ENCODE measurements around the gene CCDC34. TPM values are rescaled to one million over a fixed set of nuclear protein-coding genes. Genes with fewer than 3 reads are reported as not detected.

The CCDC34 gene
- total RNA-seq, 1 experiment from 2014 or later = 18.7 TPM

GRCh38 chr11:27319072-27319471, 43.9 kb downstream of the CCDC34 start:
- CTCF ChIA-PET = interaction anchor here (2.3 kb wide), 1 partner anchor 23 kb away, joined by 5 read pairs; no protein-coding TSS in a partner anchor

GRCh38 chr11:27317751-27318150, 45.3 kb downstream of the CCDC34 start:
- H3K36me3 ChIP-seq (ENCODE audit: control insufficient read depth in 1 of 2, insufficient read depth in 2 of 2, low read length in 2 of 2) = no peaks in the 10 kb centered on the region
- no peaks in the 10 kb centered on the region for H3K9me2 ChIP-seq (ENCODE audit: insufficient read depth)
- H4K20me1 ChIP-seq (ENCODE audit: insufficient read depth) = no peaks in the 10 kb centered on the region
- H3K79me2 ChIP-seq (ENCODE audit: insufficient read depth, low read length) = no peaks in the 10 kb centered on the region
- no peak overlapping the region for H3K4me3 ChIP-seq (replicated peaks in 1 of 2; ENCODE audit: low read depth in 1 of 2, low read length in 2 of 2)
- peaks cover 15 to 29% of the 10 kb centered on the region in 2 experiments for H3K4me1 ChIP-seq (ENCODE audit: control insufficient read depth in 1 of 2, insufficient read depth in 2 of 2, low read length in 2 of 2)
- no TSS peak for BruUV-seq (replicated peaks)
- peak; percentile 15 for DNase-seq (ENCODE audit: low read depth, low spot score)
- RAD21 ChIA-PET (ENCODE audit: low non-redundant PET in 1 of 2, low total read pairs in 2 of 2, uncharacterized antibody in 2 of 2, unreplicated experiment in 2 of 2) = no interaction called here
- no peaks in the 10 kb centered on the region for H3K9me3 ChIP-seq (ENCODE audit: control insufficient read depth in 1 of 2, insufficient read depth in 1 of 2, low read depth in 1 of 2, low read length in 2 of 2)
- peak overlapping the region; percentile 9; the same call in 1 of the 2 replicates for H3K4me2 ChIP-seq (ENCODE audit: low read length)
- intact Hi-C loops (cut with micrococcal nuclease) = no loop called here
- H3K9ac ChIP-seq (ENCODE audit: low read length) = no peak overlapping the region
- H2AFZ ChIP-seq (ENCODE audit: low read depth, low read length, poor library complexity, severe bottlenecking) = no peak overlapping the region
- H3K27ac ChIP-seq (ENCODE audit: low read depth, low read length) = no peak overlapping the region
- POLR2A ChIA-PET = no interaction called here
- TF ChIP-seq FOSL1 (IDR thresholded peaks at IDR 0.05; ENCODE audit: low read depth) (peak; percentile 34; the same call in 1 of the 2 replicates), JUND (IDR thresholded peaks at IDR 0.05) (0 out of 2 replicates have a peak, but pooled peaks have one; percentile 23), SRF (IDR thresholded peaks at IDR 0.05; ENCODE audit: low read depth) (no peak), MAX (IDR thresholded peaks at IDR 0.05) (peak; percentile 43; the same call in 1 of the 2 replicates), SP1 (IDR thresholded peaks at IDR 0.05; ENCODE audit: low read depth) (0 out of 2 replicates have a peak, but pooled peaks have one; percentile 7)
- H3K27me3 ChIP-seq (ENCODE audit: insufficient read depth, low read length) = no peaks in the 10 kb centered on the region
- CTCF ChIA-PET = no interaction called here
- ATAC-seq = peak; percentile 78

More at GRCh38 chr11:27319072-27319471, 43.9 kb downstream of the CCDC34 start:
- intact Hi-C loops (cut with micrococcal nuclease) = no loop called here
- POLR2A ChIA-PET = no interaction called here
- H3K4me2 ChIP-seq (ENCODE audit: low read length) = peak overlapping the region; percentile 58
- no peaks in the 10 kb centered on the region for H3K9me3 ChIP-seq (ENCODE audit: control insufficient read depth in 1 of 2, insufficient read depth in 1 of 2, low read depth in 1 of 2, low read length in 2 of 2)
- RAD21 ChIA-PET (ENCODE audit: low non-redundant PET in 1 of 2, low total read pairs in 2 of 2, uncharacterized antibody in 2 of 2, unreplicated experiment in 2 of 2) = no interaction called here
- no peaks in the 10 kb centered on the region for H3K36me3 ChIP-seq (ENCODE audit: control insufficient read depth in 1 of 2, insufficient read depth in 2 of 2, low read length in 2 of 2)
- H3K9ac ChIP-seq (ENCODE audit: low read length) = no peak overlapping the region
- peaks cover 15 to 29% of the 10 kb centered on the region in 2 experiments for H3K4me1 ChIP-seq (ENCODE audit: control insufficient read depth in 1 of 2, insufficient read depth in 2 of 2, low read length in 2 of 2)
- H3K9me2 ChIP-seq (ENCODE audit: insufficient read depth) = no peaks in the 10 kb centered on the region
- H3K4me3 ChIP-seq (replicated peaks in 1 of 2; ENCODE audit: low read depth in 1 of 2, low read length in 2 of 2) = no peak overlapping the region
- no peak overlapping the region for H3K27ac ChIP-seq (ENCODE audit: low read depth, low read length)
- H4K20me1 ChIP-seq (ENCODE audit: insufficient read depth) = no peaks in the 10 kb centered on the region
- DNase-seq (ENCODE audit: low read depth, low spot score) (peak; percentile 39), ATAC-seq (peak; percentile 85)
- no peaks in the 10 kb centered on the region for H3K79me2 ChIP-seq (ENCODE audit: insufficient read depth, low read length)
- no peak for TF ChIP-seq EZH2 (IDR thresholded peaks at IDR 0.05)
- TF ChIP-seq POLR2AphosphoS5 (IDR thresholded peaks at IDR 0.05; ENCODE audit: low read depth, low read length) = no peak
- peak; percentile 73 for TF ChIP-seq TCF7L2 (IDR thresholded peaks at IDR 0.05; ENCODE audit: borderline replicate concordance, extremely low read depth, insufficient read depth, insufficient read length)
- no peak for TF ChIP-seq ELF1 (IDR thresholded peaks at IDR 0.05; ENCODE audit: borderline replicate concordance, low read depth)
- no peak for TF ChIP-seq FOSL1 (IDR thresholded peaks at IDR 0.05; ENCODE audit: low read depth)
- H2AFZ ChIP-seq (ENCODE audit: low read depth, low read length, poor library complexity, severe bottlenecking) = peak overlapping the region; percentile 9
- BruUV-seq (replicated peaks) = no TSS peak
- H3K27me3 ChIP-seq (ENCODE audit: insufficient read depth, low read length) = no peaks in the 10 kb centered on the region

Measured in HCT116 (cell line).